Ovary (tissue), 9 donors: ENCODE results near the gene SMYD1. TPM values are rescaled to one million over a fixed set of nuclear protein-coding genes. Genes with fewer than 3 reads are reported as not detected.

ENCODE experiments used
- DNase-seq, 5 donors: peaks; one replicate each; pipeline ENCODE4 v3.0.0-alpha.2; 2019 to 2020
- H3K27ac ChIP-seq, 2 donors: fragments of 200-600 bp; one replicate each; pipeline versions ENCODE4 v1.5.1 to v1.8.0; 2019 to 2022
- H3K27me3 ChIP-seq: fragments of 200-600 bp; one replicate; pipeline ENCODE4 v1.8.0; 2022
- H3K36me3 ChIP-seq: fragments of 200-600 bp; sonication (generic); one replicate; pipeline ENCODE4 v1.5.1; 2019
- H3K4me1 ChIP-seq: one replicate; pipeline ENCODE4 v1.8.1; 2013; ENCODE audit warnings: mild to moderate bottlenecking, moderate library complexity; ENCODE audit not compliant: insufficient read depth
- H3K4me3 ChIP-seq: fragments of 200-600 bp; sonication (generic); one replicate; pipeline ENCODE4 v1.5.1; 2017
- H3K9me3 ChIP-seq, 2 donors: fragments of 200-600 bp in 1 of 2; sonication (generic) in 1 of 2; one replicate each; pipeline versions ENCODE4 v1.5.1 to v1.8.1; 2013 to 2019; ENCODE audit warnings: mild to moderate bottlenecking in 1 of 2, moderate library complexity in 1 of 2
- EP300 ChIP-seq: sonication (generic); formaldehyde crosslinking; IDR thresholded peaks from one replicate; pipeline ENCODE4 v1.6.1; 2017; ENCODE audit warnings: antibody characterized with exemption
- POLR2A ChIP-seq: fragments of 450-650 bp; IDR thresholded peaks from one replicate; pipeline ENCODE4 v1.6.1; 2017; ENCODE audit warnings: antibody characterized with exemption, mild to moderate bottlenecking, moderate library complexity
- WGBS, 3 donors: extraction: QIAGEN DNeasy Blood & Tissue Kit in 1 of 3; methylation state at CpG; one replicate each; pipeline versions ENCODE4 v1.1.5 to v1.1.7; 2013 to 2017; 5-methylcytosine and 5-hydroxymethylcytosine counted together
- intact Hi-C, 4 donors: fragments of 100-400 bp; cut with DNase I; formaldehyde crosslinking; loops; one replicate each; pipeline versions ENCODE4 v1.11.0 to v1.15.1; 2022 to 2023
- polyA plus RNA-seq, 2 donors: library from polyadenylated mRNA; stranded (reverse); fragments of 200-250 nt in 1 of 2; fragments of 350-450 nt in 1 of 2; fragmentation: Illumina TruSeq in 1 of 2; extraction: RNeasy Lipid Tissue Mini Kit (QIAGEN cat#74804) in 1 of 2; gene quantifications; one replicate each; pipeline ENCODE4 v1.2.3, GENCODE V29; 2013 to 2014
- total RNA-seq, 7 donors: library from RNA; depleted of rRNA in 2 of 7; stranded (reverse); fragments of >200 nt in 2 of 7; fragmentation: NEBNext Ultra II Directional in 3 of 7; extraction: Animal tissue kit (Norgen Biotek cat#: 25700) in 3 of 7; gene quantifications; one replicate each; pipeline versions ENCODE4 v1.1.0 to v1.2.4, GENCODE V29; 2016 to 2023
- TF ChIP-seq, protein P1 (sequence below), 3 donors: fragments of 450-650 bp in 2 of 3; fragments of 200-600 bp in 1 of 3; IDR thresholded peaks; one replicate each; pipeline versions ENCODE4 v1.5.1 to v1.8.0; 2016 to 2022; ENCODE audit warnings: antibody characterized with exemption in 3 of 3, mild to moderate bottlenecking in 1 of 3
- donor health status: DM: no; HTN: no; CAD: no; lungs with moderate emphysema.
- donor health status: DM: no; HTN: no; CAD: no.
- donor health status: Bipolar disorder and iron deficiency.
- donor health status: DM: yes; HTN: yes; CAD: no.
- donor health status: DM: no; HTN: no; CAD: no.
- donor health status: DM: yes; HTN: yes; CAD: no.

SMYD1 gene
- total and polyA plus RNA-seq, 9 donors = 0.05 to 0.10 TPM; not detected in 7

DNA sequence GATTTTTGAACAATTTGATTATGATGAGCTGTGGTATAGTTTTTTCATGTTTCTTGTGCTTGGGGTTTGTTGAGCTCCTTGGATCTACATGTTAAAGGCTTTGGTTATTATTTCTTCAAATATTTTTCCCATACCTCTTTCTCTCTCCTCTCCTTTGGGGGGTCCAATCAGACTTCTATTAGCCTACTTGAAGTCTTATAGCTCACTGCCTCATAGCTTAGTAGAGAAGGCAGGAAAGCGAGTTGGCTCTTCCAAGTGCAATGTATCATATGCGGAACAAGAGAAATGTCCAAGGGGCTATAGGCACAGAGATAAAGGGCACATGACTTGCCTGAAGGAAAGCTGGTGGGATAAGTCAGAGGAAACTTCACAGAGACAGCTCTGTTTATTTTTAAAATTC, 74.3 kb downstream of the SMYD1 start:
- Histone ChIP-seq H3K27me3 (no peaks in the 10 kb centered on the region), H3K4me3 (no peak overlapping the region), H3K4me1 (no peaks in the 10 kb centered on the region), H3K36me3 (no peaks in the 10 kb centered on the region), H3K27ac (no peak overlapping the region), H3K9me3 (no peaks in the 10 kb centered on the region)
- intact Hi-C loops = no loop called here
- no peak for DNase-seq
- WGBS, 3 donors = 95 to 99% (median 95%) methylated on average over 2 of the region's 2 CpGs
- TF ChIP-seq POLR2A (no peak), EP300 (no peak)
- TF ChIP-seq, protein P1, sequence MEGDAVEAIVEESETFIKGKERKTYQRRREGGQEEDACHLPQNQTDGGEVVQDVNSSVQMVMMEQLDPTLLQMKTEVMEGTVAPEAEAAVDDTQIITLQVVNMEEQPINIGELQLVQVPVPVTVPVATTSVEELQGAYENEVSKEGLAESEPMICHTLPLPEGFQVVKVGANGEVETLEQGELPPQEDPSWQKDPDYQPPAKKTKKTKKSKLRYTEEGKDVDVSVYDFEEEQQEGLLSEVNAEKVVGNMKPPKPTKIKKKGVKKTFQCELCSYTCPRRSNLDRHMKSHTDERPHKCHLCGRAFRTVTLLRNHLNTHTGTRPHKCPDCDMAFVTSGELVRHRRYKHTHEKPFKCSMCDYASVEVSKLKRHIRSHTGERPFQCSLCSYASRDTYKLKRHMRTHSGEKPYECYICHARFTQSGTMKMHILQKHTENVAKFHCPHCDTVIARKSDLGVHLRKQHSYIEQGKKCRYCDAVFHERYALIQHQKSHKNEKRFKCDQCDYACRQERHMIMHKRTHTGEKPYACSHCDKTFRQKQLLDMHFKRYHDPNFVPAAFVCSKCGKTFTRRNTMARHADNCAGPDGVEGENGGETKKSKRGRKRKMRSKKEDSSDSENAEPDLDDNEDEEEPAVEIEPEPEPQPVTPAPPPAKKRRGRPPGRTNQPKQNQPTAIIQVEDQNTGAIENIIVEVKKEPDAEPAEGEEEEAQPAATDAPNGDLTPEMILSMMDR (IDR thresholded peaks at IDR 0.05) = no peak

- TF ChIP-seq POLR2A (no peak), EP300 (no peak)
- TF ChIP-seq, protein P1 (IDR thresholded peaks at IDR 0.05) = no peak
- 74 to 83% (median 76%) methylated on average over 1 of the region's 1 CpG for WGBS, 3 donors
- Histone ChIP-seq H3K36me3 (no peaks in the 10 kb centered on the region), H3K4me1 (no peaks in the 10 kb centered on the region), H3K27me3 (no peaks in the 10 kb centered on the region), H3K4me3 (no peak overlapping the region), H3K27ac (no peak overlapping the region), H3K9me3 (no peaks in the 10 kb centered on the region)
- intact Hi-C loops = no loop called here
- DNase-seq = no peak
Observed at GRCh38 chr2:88144271-88144670, 76.6 kb downstream of the SMYD1 start.

DNA sequence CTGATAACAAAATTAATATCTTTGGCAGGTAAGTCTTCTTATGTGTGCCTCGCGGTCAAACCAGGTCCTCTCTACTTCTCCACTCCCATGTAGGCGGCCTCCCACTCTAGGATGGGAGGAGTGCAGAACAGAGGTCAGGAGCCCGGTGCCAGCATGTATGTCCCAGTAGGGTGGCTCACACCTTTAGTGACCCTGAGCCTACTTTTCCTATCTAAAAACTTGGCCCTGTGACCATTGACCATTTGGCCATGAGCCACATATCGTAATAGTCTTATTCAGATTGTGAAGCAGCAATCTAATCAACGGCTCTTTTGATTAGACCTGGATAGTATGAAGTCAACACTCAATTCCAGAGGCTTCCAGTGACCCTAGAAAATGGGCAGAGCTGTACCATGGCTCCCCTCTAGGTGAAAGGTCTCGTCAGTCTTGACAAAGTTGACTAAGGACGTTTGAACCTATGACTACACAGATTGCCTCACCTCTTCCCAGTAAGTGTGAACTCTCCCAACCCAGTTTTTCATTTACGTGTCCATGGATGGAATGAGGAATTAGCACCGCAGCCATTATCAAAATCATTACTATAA, 77.4 kb downstream of the SMYD1 start:
- H3K4me1 ChIP-seq = no peaks in the 10 kb centered on the region
- no peak overlapping the region for H3K27ac ChIP-seq
- H3K27me3 ChIP-seq = no peaks in the 10 kb centered on the region
- 85 to 88% (median 86%) methylated on average over 10 of the region's 10 CpGs for WGBS, 3 donors
- intact Hi-C loops = no loop called here
- no peak overlapping the region for H3K4me3 ChIP-seq
- TF ChIP-seq POLR2A = no peak
- TF ChIP-seq EP300 = no peak
- TF ChIP-seq, protein P1 (IDR thresholded peaks at IDR 0.05) = no peak
- no peaks in the 10 kb centered on the region for H3K9me3 ChIP-seq
- no peaks in the 10 kb centered on the region for H3K36me3 ChIP-seq
- no peak for DNase-seq

DNA sequence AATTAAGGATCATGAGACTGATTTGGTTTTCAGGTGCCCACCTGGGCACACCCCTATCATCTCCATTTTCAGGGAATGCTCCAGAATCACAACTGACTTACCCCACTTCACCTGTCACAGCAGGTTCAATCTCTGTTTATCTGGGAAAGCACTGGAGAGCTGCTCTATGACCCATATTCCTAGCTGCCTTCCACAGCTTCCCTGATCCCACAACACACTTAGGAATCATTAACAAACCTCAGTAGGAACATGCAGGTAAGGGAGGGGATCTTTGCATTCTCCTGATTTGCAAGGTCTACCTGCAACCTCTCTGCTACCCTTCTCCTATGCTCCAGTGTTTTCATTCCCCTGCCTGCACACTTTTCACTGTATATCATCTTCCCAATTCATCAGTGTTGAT, 79.0 kb downstream of the SMYD1 start:
- no peak for DNase-seq
- Histone ChIP-seq H3K4me1 (no peaks in the 10 kb centered on the region), H3K36me3 (no peaks in the 10 kb centered on the region), H3K27me3 (no peaks in the 10 kb centered on the region), H3K9me3 (no peaks in the 10 kb centered on the region), H3K27ac (no peak overlapping the region), H3K4me3 (no peak overlapping the region)
- intact Hi-C loops = no loop called here
- TF ChIP-seq EP300 (no peak), POLR2A (no peak)
- TF ChIP-seq, protein P1 (IDR thresholded peaks at IDR 0.05) = no peak
